K562 treated with DMSO at 1 percent for 4 hours (cell line): ENCODE data around the gene NLN. TPM values are rescaled to one million over a fixed set of nuclear protein-coding genes. Genes with fewer than 3 reads are reported as not detected.

Source experiments
- total RNA-seq: library from RNA; unstranded; fragments of 300-600 nt; gene quantifications from 2 replicates; pipeline ENCODE4 v1.2.3, GENCODE V29; 2022; ENCODE audit not compliant: insufficient read depth

Gene NLN
- total RNA-seq = 9.2 and 11.7 TPM in 2 replicates

GRCh38 chr5:65721720-65722574 is at the start of gene NLN, which contains the start of gene SGTB:
Gene NLN (plus strand): TSS chr5:65722205. CDS start chr5:65722374, 169 bp downstream.
Gene SGTB (minus strand): TSS chr5:65722109. CDS start chr5:65720807, 1,302 bp downstream.

Other genes starting within 250 kb of the NLN start
- 0.84 and 2.7 TPM in 2 replicates for gene ADAMTS6, start 240.3 kb upstream of the NLN start, total RNA-seq
- 16.3 and 24.7 TPM in 2 replicates for gene CENPK, start 159.0 kb upstream of the NLN start, total RNA-seq
- gene PPWD1, start 158.9 kb upstream of the NLN start, total RNA-seq = 16.9 and 23.3 TPM in 2 replicates
- gene TRIM23, start 97.9 kb upstream of the NLN start, total RNA-seq = 6.5 and 6.7 TPM in 2 replicates
- 3.8 and 5.0 TPM in 2 replicates for gene SHLD3, start 97.2 kb upstream of the NLN start, total RNA-seq
- 8.2 and 9.6 TPM in 2 replicates for gene TRAPPC13, start 97.2 kb upstream of the NLN start, total RNA-seq
- 1.6 and 1.9 TPM in 2 replicates for gene SGTB, start 96 bp upstream of the NLN start, total RNA-seq
- gene ERBIN, start 204.4 kb downstream of the NLN start, total RNA-seq = 16.6 and 20.5 TPM in 2 replicates